GM06990 (cell line): ENCODE data around the gene THG1L.

Experiments used
- DNase-seq: peaks from one replicate; pipeline ENCODE4 v3.0.0-alpha.2; 2011; ENCODE audit not compliant: insufficient read length; ENCODE audit errors: extremely low read depth
- H3K27me3 ChIP-seq: replicated peaks from 2 replicates; pipeline ENCODE4 v1.6.0; 2011; ENCODE audit warnings: low read length; ENCODE audit not compliant: control insufficient read depth, insufficient read depth
- H3K36me3 ChIP-seq: 2 replicates; pipeline ENCODE4 v1.5.1; 2011; ENCODE audit warnings: low read length; ENCODE audit not compliant: control insufficient read depth, insufficient read depth
- H3K4me3 ChIP-seq: replicated peaks from 2 replicates; pipeline ENCODE4 v1.5.1; 2011; ENCODE audit warnings: low read depth, mild to moderate bottlenecking, control low read depth, low read length
- TF ChIP-seq, protein P1 (sequence below): IDR thresholded peaks from 2 replicates; pipeline ENCODE4 v1.5.1; 2011; ENCODE audit warnings: low read length, control low read depth, mild to moderate bottlenecking, inconsistent platforms; ENCODE audit not compliant: insufficient read depth, poor library complexity, severe bottlenecking

The THG1L gene

DNA sequence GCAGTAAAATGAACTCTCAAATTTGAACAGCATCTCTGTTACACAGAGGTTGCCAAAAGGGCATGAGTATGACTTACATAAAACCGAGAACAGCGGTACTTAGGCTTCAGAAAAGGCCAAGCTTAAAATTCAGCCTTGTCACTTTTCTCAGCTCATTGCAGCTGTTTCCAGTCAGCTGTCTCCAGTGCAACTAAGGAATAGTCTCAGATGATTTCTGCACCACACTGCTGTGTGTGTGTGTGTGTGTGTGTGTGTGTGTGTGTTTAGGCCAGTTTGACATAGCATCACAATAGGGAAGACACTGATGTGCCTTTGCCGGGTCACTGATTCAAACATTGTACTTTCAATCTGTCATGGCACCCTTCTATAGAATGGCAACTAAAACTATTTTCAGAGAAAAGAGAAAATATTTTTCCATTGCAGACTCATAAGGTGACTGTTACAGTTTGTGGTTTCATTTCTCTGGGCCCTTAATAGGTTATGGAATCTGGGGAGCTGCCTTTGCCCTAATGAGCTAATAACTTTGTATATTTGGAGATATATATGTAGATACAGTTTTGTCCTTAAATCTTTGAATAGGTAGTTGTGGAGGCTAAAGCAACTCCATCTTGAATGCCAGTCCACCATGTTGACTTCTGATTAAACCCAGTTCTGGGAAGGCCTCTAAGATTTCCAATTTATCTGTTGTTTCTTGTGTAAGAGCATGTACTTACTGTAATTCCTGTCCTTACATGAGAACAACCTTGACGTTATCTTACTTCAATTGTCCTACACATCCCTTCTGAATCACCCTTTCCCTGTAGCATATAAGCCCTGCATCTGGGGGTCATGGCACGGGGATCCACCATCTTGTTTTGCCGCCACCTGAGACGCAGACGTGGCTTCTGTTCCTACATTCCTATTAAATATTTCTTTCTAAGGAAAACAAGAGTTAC lies 16.8 kb downstream of the THG1L start:
- Histone ChIP-seq H3K4me3 (no peak overlapping the region), H3K27me3 (no peaks in the 10 kb centered on the region), H3K36me3 (no peaks in the 10 kb centered on the region)
- TF ChIP-seq, protein P1, sequence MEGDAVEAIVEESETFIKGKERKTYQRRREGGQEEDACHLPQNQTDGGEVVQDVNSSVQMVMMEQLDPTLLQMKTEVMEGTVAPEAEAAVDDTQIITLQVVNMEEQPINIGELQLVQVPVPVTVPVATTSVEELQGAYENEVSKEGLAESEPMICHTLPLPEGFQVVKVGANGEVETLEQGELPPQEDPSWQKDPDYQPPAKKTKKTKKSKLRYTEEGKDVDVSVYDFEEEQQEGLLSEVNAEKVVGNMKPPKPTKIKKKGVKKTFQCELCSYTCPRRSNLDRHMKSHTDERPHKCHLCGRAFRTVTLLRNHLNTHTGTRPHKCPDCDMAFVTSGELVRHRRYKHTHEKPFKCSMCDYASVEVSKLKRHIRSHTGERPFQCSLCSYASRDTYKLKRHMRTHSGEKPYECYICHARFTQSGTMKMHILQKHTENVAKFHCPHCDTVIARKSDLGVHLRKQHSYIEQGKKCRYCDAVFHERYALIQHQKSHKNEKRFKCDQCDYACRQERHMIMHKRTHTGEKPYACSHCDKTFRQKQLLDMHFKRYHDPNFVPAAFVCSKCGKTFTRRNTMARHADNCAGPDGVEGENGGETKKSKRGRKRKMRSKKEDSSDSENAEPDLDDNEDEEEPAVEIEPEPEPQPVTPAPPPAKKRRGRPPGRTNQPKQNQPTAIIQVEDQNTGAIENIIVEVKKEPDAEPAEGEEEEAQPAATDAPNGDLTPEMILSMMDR, result no peak
- no peak for DNase-seq

DNA sequence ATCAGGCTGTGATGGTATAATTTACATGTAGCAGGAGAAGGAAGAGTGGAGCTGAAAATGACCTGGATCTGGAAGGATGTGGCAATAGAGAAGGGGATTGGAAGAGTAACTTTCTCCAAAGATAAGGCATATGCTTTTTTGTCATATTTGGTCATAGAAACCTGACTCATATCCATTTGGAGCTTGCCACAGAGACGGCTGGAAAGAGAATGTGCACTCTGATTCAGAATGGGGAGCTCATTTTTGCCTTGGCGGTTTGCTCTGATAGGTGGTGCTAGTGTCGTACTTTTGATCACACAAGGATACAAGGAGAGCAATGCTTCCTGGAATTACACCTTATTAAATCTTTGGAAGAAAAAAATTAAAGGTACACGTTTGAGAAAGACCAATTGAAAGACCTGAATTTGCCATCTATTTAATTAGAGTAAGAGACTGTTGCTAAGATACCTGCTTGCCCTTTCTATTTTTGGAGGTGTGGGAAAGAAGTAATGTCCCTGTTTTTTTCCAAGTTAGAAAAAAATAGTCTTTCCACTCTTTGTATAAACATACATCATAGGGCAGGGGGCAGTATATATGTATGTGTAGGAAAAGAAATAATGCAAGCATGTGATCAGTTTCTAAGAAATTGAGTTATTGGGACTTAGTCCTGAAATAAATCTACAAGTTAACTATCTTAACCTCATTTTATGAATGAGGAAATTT lies 17.7 kb downstream of the THG1L start:
- TF ChIP-seq, protein P1, result no peak
- no peaks in the 10 kb centered on the region for H3K27me3 ChIP-seq
- no peaks in the 10 kb centered on the region for H3K36me3 ChIP-seq
- DNase-seq, result no peak
- no peak overlapping the region for H3K4me3 ChIP-seq

DNA sequence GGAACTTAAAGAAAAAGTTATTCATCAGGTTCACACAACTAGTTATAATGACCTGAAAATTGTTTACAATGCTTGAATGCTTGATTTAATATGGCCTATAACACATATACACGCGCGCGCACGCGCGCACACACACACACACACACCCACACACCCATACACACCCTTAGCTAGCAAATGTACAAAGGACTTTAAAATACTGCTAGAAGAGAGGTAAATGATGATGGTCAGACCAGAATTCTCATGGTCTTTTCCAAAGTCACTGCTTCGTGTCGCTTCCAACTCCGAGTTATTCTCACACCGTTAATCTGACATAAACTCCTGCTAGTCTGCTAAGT lies 18.2 kb downstream of the THG1L start:
- TF ChIP-seq, protein P1, result no peak
- H3K4me3 ChIP-seq, result no peak overlapping the region
- DNase-seq, result no peak
- H3K27me3 ChIP-seq, result no peaks in the 10 kb centered on the region
- H3K36me3 ChIP-seq, result no peaks in the 10 kb centered on the region

DNA sequence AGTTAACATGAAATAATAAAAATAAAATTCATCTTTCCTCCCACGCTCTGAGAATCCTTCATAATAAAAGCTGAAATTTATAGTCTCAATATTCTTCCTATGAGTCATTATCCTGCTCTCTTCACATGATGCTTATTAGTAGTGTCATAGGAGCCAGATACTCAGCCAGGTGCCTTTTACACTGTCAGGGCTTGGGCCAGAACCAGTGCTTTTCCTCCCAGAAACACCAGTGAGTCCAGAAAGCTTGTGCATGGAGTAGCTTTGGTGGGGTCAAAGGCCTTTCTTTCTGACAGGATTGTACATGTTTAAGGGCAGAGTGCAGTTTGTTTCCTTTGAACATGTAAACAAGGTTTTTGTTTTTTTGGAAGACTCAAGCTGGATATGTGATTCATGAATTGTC lies 19.1 kb downstream of the THG1L start:
- DNase-seq, result no peak
- TF ChIP-seq, protein P1, result no peak
- Histone ChIP-seq H3K27me3 (no peaks in the 10 kb centered on the region), H3K4me3 (no peak overlapping the region), H3K36me3 (peaks cover 4% of the 10 kb centered on the region)

DNA sequence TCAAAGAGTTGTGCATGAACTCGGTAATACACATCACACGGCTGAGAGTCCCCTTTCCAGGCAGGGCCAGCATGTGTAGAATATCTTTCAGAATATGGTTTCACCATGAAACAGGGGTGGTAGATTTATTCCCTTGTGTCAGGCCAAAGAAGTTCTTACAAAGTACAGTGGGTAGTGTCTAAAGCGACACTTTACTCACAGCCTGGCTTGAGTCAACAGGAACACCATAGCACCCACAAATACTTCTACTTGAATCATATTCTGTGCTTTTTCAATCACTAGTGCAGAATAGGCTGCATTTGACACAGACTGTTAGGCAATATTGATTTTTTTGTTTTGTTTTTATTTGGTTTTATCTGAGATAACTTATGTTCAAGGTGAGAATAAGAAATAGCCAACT lies 24.9 kb downstream of the THG1L start:
- no peak for DNase-seq
- no peak overlapping the region for H3K4me3 ChIP-seq
- H3K27me3 ChIP-seq, result no peaks in the 10 kb centered on the region
- TF ChIP-seq, protein P1, result no peak
- peaks cover 6% of the 10 kb centered on the region for H3K36me3 ChIP-seq
